HG03457 (cell line): Measurements from ENCODE around the gene NPR2.

Experiments
- ATAC-seq: cut with Tn5 transposase; IDR thresholded peaks from one replicate; pipeline ENCODE4 v1.9.1; 2021; ENCODE audit warnings: moderate number of reproducible peaks; ENCODE audit not compliant: unreplicated experiment

The NPR2 gene

GRCh38 chr9:35852876-35853865 is 61.8 kb downstream of the NPR2 start:
- ATAC-seq = no peak

GRCh38 chr9:35854091-35854762 is 62.8 kb downstream of the NPR2 start:
- ATAC-seq = no peak

- ATAC-seq = no peak
These were observed 64.8 kb downstream of the NPR2 start for GRCh38 chr9:35856206-35856605.

DNA sequence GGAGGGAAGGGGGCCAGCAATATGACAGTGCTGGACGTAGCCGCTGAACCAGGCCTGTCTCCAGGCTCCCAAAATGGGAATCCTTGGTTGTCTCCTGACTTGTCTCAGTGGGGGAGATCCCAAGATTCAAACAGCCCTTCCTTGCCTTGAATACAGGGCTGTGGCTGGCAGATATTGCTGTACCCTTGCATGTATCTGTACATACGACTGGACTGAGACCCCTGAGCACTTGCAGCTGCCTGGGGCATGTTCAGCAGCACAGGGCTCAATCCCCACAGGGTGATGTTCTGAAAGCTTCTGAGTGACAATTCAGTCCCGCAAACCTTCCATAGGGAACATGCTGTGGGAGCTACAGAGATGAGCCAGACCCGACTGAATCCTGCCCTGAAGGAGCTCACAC is 65.5 kb downstream of the NPR2 start:
- no peak for ATAC-seq

- no peak for ATAC-seq
These were observed 67.1 kb downstream of the NPR2 start for GRCh38 chr9:35858458-35858857.
